HCT116 (cell line): ENCODE results near the gene XAB2. TPM values are rescaled to one million over a fixed set of nuclear protein-coding genes. Genes with fewer than 3 reads are reported as not detected.

ENCODE experiments used
- ATAC-seq: fragments of 200-7000 bp; cut with Tn5 transposase; 2 replicates; pipeline ENCODE4 v1.9.1; 2020; ENCODE audit warnings: mild to moderate bottlenecking, moderate library complexity
- BruUV-seq: library from RNA; stranded (reverse); fragments of 400-500 nt; replicated peaks from 2 replicates; lab custom pipeline; 2021; lab: Mats Ljungman, UMichigan
- CTCF ChIA-PET: fragments of 300-600 bp; sonication (Branson Sonifier 250); formaldehyde crosslinking; loops from one replicate; lab custom pipeline; 2021; ENCODE audit warnings: antibody characterized with exemption; lab: Charles Lee
- POLR2A ChIA-PET: fragments of 300-600, 350-600 bp; sonication (Branson Sonifier 250); formaldehyde crosslinking; loops from one replicate; lab custom pipeline; 2021; ENCODE audit warnings: antibody characterized with exemption; lab: Charles Lee
- RAD21 ChIA-PET, 2 experiments: fragments of 300-600 bp; sonication (Branson Sonifier 250); formaldehyde crosslinking; loops; one replicate each; lab custom pipeline; 2023; ENCODE audit warnings: low total read pairs in 2 of 2; ENCODE audit not compliant: uncharacterized antibody in 2 of 2, unreplicated experiment in 2 of 2, low non-redundant PET in 1 of 2; lab: Charles Lee
- DNase-seq: peaks from one replicate; pipeline ENCODE4 v3.0.0-alpha.2; 2010; ENCODE audit warnings: low read depth, low spot score
- H2AFZ ChIP-seq: fragments of 200-600 bp; shearing (Covaris generic), sonication (generic); 2 replicates; pipeline ENCODE4 v1.6.1; 2017; ENCODE audit warnings: low read depth, mixed run types, mixed read lengths, antibody characterized with exemption, low read length; ENCODE audit not compliant: poor library complexity, severe bottlenecking
- H3K27ac ChIP-seq: 2 replicates; pipeline ENCODE4 v1.5.1; 2012; ENCODE audit warnings: low read depth, low read length
- H3K27me3 ChIP-seq: fragments of 200-600 bp; sonication (generic); 2 replicates; pipeline ENCODE4 v1.6.1; 2016; ENCODE audit warnings: mixed run types, low read length, mixed read lengths; ENCODE audit not compliant: insufficient read depth
- H3K36me3 ChIP-seq, 2 experiments: fragments of 200-500 bp in 1 of 2; fragments of 200-600 bp in 1 of 2; sonication (Bioruptor generic) in 1 of 2; sonication (generic) in 1 of 2; 2 replicates each; pipeline versions ENCODE4 v1.5.1 to v1.6.1; 2014 to 2016; ENCODE audit warnings: low read length in 2 of 2, inconsistent platforms in 1 of 2, mixed read lengths in 1 of 2, mixed run types in 1 of 2; ENCODE audit not compliant: insufficient read depth in 2 of 2, control insufficient read depth in 1 of 2
- H3K4me1 ChIP-seq, 2 experiments: fragments of 200-600 bp in 1 of 2; sonication (generic) in 1 of 2; 2 replicates each; pipeline versions ENCODE4 v1.5.1 to v1.6.1; 2012 to 2017; ENCODE audit warnings: low read length in 2 of 2, inconsistent platforms in 1 of 2, mild to moderate bottlenecking in 1 of 2, mixed read lengths in 1 of 2, mixed run types in 1 of 2, moderate library complexity in 1 of 2; ENCODE audit not compliant: insufficient read depth in 2 of 2, control insufficient read depth in 1 of 2
- H3K4me2 ChIP-seq: fragments of 200-600 bp; sonication (generic); 2 replicates; pipeline ENCODE4 v1.6.1; 2017; ENCODE audit warnings: mixed run types, low read length, mixed read lengths
- H3K4me3 ChIP-seq, 2 experiments: fragments of 200-600 bp in 1 of 2; sonication (generic) in 1 of 2; replicated peaks in 1 of 2; 2 replicates each; pipeline ENCODE4 v1.5.1; 2011 to 2016; ENCODE audit warnings: low read length in 2 of 2, control low read depth in 1 of 2, low read depth in 1 of 2, mild to moderate bottlenecking in 1 of 2, mixed read lengths in 1 of 2, mixed run types in 1 of 2
- H3K79me2 ChIP-seq: fragments of 200-600 bp; sonication (generic); 2 replicates; pipeline ENCODE4 v1.6.1; 2017; ENCODE audit warnings: mild to moderate bottlenecking, mixed run types, low read length, moderate library complexity, mixed read lengths; ENCODE audit not compliant: insufficient read depth
- H3K9ac ChIP-seq: fragments of 200-600 bp; sonication (generic); 2 replicates; pipeline ENCODE4 v1.6.1; 2016; ENCODE audit warnings: low read length, mixed read lengths
- H3K9me2 ChIP-seq: fragments of 200-600 bp; sonication (generic), shearing (Covaris generic); 2 replicates; pipeline ENCODE4 v1.6.1; 2017; ENCODE audit warnings: mixed run types, mild to moderate bottlenecking, moderate library complexity; ENCODE audit not compliant: insufficient read depth
- H3K9me3 ChIP-seq, 2 experiments: fragments of 200-500 bp in 1 of 2; fragments of 200-600 bp in 1 of 2; sonication (Bioruptor generic) in 1 of 2; sonication (generic) in 1 of 2; 2 replicates each; pipeline ENCODE4 v1.6.1; 2014 to 2017; ENCODE audit warnings: low read length in 2 of 2, mixed read lengths in 2 of 2, inconsistent platforms in 1 of 2, low read depth in 1 of 2, mild to moderate bottlenecking in 1 of 2, mixed run types in 1 of 2, moderate library complexity in 1 of 2; ENCODE audit not compliant: control insufficient read depth in 1 of 2, insufficient read depth in 1 of 2
- H4K20me1 ChIP-seq: fragments of 200-600 bp; sonication (generic), shearing (Covaris generic); 2 replicates; pipeline ENCODE4 v1.6.1; 2017; ENCODE audit warnings: mixed run types, mild to moderate bottlenecking, moderate library complexity; ENCODE audit not compliant: insufficient read depth
- YY1 ChIP-seq: IDR thresholded peaks from 2 replicates; pipeline ENCODE4 v1.6.1; 2011; ENCODE audit warnings: low read length, low read depth, moderate library complexity, mild to moderate bottlenecking; ENCODE audit not compliant: insufficient replicate concordance; ENCODE audit errors: extremely low read depth
- ZBTB33 ChIP-seq: IDR thresholded peaks from 2 replicates; pipeline ENCODE4 v1.6.1; 2011; ENCODE audit warnings: mild to moderate bottlenecking, low read length, moderate library complexity; ENCODE audit not compliant: insufficient replicate concordance; ENCODE audit errors: extremely low read depth
- ZNF274 ChIP-seq: fragments of 200-500 bp; sonication (Bioruptor generic); IDR thresholded peaks from 2 replicates; pipeline ENCODE4 v1.6.1; 2014; ENCODE audit warnings: mild to moderate bottlenecking, low read depth, low read length, inconsistent platforms
- intact Hi-C: fragments of 100-400 bp; cut with micrococcal nuclease; formaldehyde crosslinking; loops from 2 replicates; pipeline ENCODE4 v1.10.0; 2022
- total RNA-seq: library from RNA; stranded (reverse); gene quantifications from one replicate; pipeline ENCODE4 v1.2.1, GENCODE V29; 2021; ENCODE audit not compliant: unreplicated experiment
- TF ChIP-seq, protein P1 (sequence below), 3 experiments: fragments of 200-600 bp in 1 of 3; sonication (generic) in 1 of 3; IDR thresholded peaks in 2 of 3; conservative IDR thresholded peaks in 1 of 3; 2 replicates each; pipeline ENCODE4 v1.5.1; 2012 to 2017; ENCODE audit warnings: low read depth in 2 of 3, low read length in 2 of 3, antibody characterized with exemption in 1 of 3, borderline replicate concordance in 1 of 3, control low read depth in 1 of 3, mild to moderate bottlenecking in 1 of 3, mixed read lengths in 1 of 3, mixed run types in 1 of 3, moderate library complexity in 1 of 3; ENCODE audit not compliant: insufficient read depth in 1 of 3

The XAB2 gene
- total RNA-seq, 1 experiment from 2014 or later: 103 TPM

- H3K9ac ChIP-seq: no peak overlapping the region
- H3K27me3 ChIP-seq: no peaks in the 10 kb centered on the region
- no peaks in the 10 kb centered on the region for H3K9me3 ChIP-seq
- intact Hi-C loops: no loop called here
- ATAC-seq: no peak
- POLR2A ChIA-PET: no interaction called here
- H3K4me1 ChIP-seq: peaks cover 7 to 16% of the 10 kb centered on the region in 2 experiments
- CTCF ChIA-PET: no interaction called here
- H3K79me2 ChIP-seq: peaks cover 52% of the 10 kb centered on the region
- TF ChIP-seq ZBTB33: no peak
- TF ChIP-seq, protein P1, sequence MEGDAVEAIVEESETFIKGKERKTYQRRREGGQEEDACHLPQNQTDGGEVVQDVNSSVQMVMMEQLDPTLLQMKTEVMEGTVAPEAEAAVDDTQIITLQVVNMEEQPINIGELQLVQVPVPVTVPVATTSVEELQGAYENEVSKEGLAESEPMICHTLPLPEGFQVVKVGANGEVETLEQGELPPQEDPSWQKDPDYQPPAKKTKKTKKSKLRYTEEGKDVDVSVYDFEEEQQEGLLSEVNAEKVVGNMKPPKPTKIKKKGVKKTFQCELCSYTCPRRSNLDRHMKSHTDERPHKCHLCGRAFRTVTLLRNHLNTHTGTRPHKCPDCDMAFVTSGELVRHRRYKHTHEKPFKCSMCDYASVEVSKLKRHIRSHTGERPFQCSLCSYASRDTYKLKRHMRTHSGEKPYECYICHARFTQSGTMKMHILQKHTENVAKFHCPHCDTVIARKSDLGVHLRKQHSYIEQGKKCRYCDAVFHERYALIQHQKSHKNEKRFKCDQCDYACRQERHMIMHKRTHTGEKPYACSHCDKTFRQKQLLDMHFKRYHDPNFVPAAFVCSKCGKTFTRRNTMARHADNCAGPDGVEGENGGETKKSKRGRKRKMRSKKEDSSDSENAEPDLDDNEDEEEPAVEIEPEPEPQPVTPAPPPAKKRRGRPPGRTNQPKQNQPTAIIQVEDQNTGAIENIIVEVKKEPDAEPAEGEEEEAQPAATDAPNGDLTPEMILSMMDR (IDR thresholded peaks at IDR 0.05 in 2 of 3, conservative IDR thresholded peaks at IDR 0.05 in 1 of 3; ENCODE audit: borderline replicate concordance in 1 of 3, insufficient read depth in 1 of 3, low read depth in 2 of 3, low read length in 2 of 3): no peak
- no peak for TF ChIP-seq YY1
- no peak for TF ChIP-seq ZNF274
- TF ChIP-seq, all 23 proteins: peak for 0
- Histone ChIP-seq H4K20me1 (no peaks in the 10 kb centered on the region), H3K36me3 (peaks cover 5 to 30% of the 10 kb centered on the region in 2 experiments; a peak in 3 of 4 replicates), H3K9me2 (no peaks in the 10 kb centered on the region), H3K4me2 (no peak overlapping the region), H3K4me3 (no peak overlapping the region), H2AFZ (no peak overlapping the region), H3K27ac (no peak overlapping the region)
- RAD21 ChIA-PET: no interaction called here
- no TSS peak for BruUV-seq
- DNase-seq: no peak
These were observed 3.5 kb downstream of the XAB2 start for GRCh38 chr19:7625763-7626372.
